HL-60 (cell line): ENCODE data around the gene DACT3.
A peak's percentile ranks its signal among the peaks of the same experiment; 100 is the strongest.

Experiments
- DNase-seq, 2 experiments: peaks; one replicate each; pipeline ENCODE4 v3.0.0-alpha.2; 2010 to 2020; ENCODE audit warnings: low read depth in 1 of 2, low spot score in 1 of 2
- H3K27ac ChIP-seq: fragments of 250-450 bp; sonication (Bioruptor Pico); replicated peaks from 2 replicates; pipeline ENCODE4 v1.5.1; 2020; ENCODE audit warnings: mild to moderate bottlenecking, moderate library complexity
- H3K27me3 ChIP-seq: fragments of 250-450 bp; sonication (Bioruptor Pico); 2 replicates; pipeline ENCODE4 v1.5.1; 2021; ENCODE audit warnings: mild to moderate bottlenecking, moderate library complexity; ENCODE audit not compliant: insufficient read depth, poor library complexity, severe bottlenecking
- H3K4me3 ChIP-seq: replicated peaks from 2 replicates; pipeline ENCODE4 v1.5.1; 2011; ENCODE audit warnings: mild to moderate bottlenecking, control low read depth, low read length; ENCODE audit not compliant: insufficient read depth
- GABPA ChIP-seq: IDR thresholded peaks from 2 replicates; pipeline ENCODE4 v1.6.1; 2012; ENCODE audit warnings: low read depth
- POLR2AphosphoS5 ChIP-seq: IDR thresholded peaks from 2 replicates; pipeline ENCODE4 v1.6.1; 2012; ENCODE audit warnings: low read depth
- SPI1 ChIP-seq: IDR thresholded peaks from 2 replicates; pipeline ENCODE4 v1.6.1; 2012; ENCODE audit warnings: low read depth, mild to moderate bottlenecking, borderline replicate concordance
- TF ChIP-seq, protein P1 (sequence below): IDR thresholded peaks from 2 replicates; pipeline ENCODE4 v1.6.1; 2012; ENCODE audit warnings: low read depth; ENCODE audit not compliant: insufficient replicate concordance
- TF ChIP-seq, protein P2 (sequence below): IDR thresholded peaks from one replicate; pipeline ENCODE4 v1.5.1; 2011; ENCODE audit warnings: low read length, control low read depth, inconsistent platforms; ENCODE audit not compliant: insufficient read depth

The DACT3 gene

DNA sequence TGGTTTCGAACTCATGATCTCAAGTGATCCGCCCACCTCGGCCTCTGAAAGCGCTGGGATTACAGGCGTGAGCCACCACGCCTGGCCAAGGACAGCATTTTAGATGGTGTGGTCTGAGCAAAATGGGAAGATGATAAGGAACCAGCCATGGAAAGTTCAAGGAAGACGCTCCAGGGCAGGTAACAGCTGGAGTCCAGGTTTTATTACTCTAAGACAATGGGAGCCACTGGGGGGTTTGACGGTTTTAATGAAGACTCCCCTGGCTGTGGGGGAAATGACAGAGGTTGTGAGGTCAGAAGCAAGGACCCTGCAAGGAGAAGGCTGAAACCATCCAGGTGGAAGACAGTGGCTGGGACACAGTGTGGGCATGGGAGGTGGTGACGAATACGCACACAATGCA, 35.1 kb upstream of the DACT3 start:
- Histone ChIP-seq H3K27ac (no peak overlapping the region), H3K4me3 (no peak overlapping the region), H3K27me3 (no peaks in the 10 kb centered on the region)
- TF ChIP-seq SPI1, result no peak
- TF ChIP-seq, protein P1, sequence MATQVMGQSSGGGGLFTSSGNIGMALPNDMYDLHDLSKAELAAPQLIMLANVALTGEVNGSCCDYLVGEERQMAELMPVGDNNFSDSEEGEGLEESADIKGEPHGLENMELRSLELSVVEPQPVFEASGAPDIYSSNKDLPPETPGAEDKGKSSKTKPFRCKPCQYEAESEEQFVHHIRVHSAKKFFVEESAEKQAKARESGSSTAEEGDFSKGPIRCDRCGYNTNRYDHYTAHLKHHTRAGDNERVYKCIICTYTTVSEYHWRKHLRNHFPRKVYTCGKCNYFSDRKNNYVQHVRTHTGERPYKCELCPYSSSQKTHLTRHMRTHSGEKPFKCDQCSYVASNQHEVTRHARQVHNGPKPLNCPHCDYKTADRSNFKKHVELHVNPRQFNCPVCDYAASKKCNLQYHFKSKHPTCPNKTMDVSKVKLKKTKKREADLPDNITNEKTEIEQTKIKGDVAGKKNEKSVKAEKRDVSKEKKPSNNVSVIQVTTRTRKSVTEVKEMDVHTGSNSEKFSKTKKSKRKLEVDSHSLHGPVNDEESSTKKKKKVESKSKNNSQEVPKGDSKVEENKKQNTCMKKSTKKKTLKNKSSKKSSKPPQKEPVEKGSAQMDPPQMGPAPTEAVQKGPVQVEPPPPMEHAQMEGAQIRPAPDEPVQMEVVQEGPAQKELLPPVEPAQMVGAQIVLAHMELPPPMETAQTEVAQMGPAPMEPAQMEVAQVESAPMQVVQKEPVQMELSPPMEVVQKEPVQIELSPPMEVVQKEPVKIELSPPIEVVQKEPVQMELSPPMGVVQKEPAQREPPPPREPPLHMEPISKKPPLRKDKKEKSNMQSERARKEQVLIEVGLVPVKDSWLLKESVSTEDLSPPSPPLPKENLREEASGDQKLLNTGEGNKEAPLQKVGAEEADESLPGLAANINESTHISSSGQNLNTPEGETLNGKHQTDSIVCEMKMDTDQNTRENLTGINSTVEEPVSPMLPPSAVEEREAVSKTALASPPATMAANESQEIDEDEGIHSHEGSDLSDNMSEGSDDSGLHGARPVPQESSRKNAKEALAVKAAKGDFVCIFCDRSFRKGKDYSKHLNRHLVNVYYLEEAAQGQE, result no peak
- no peak for TF ChIP-seq POLR2AphosphoS5
- TF ChIP-seq, protein P2, sequence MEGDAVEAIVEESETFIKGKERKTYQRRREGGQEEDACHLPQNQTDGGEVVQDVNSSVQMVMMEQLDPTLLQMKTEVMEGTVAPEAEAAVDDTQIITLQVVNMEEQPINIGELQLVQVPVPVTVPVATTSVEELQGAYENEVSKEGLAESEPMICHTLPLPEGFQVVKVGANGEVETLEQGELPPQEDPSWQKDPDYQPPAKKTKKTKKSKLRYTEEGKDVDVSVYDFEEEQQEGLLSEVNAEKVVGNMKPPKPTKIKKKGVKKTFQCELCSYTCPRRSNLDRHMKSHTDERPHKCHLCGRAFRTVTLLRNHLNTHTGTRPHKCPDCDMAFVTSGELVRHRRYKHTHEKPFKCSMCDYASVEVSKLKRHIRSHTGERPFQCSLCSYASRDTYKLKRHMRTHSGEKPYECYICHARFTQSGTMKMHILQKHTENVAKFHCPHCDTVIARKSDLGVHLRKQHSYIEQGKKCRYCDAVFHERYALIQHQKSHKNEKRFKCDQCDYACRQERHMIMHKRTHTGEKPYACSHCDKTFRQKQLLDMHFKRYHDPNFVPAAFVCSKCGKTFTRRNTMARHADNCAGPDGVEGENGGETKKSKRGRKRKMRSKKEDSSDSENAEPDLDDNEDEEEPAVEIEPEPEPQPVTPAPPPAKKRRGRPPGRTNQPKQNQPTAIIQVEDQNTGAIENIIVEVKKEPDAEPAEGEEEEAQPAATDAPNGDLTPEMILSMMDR, result no peak
- no peak for TF ChIP-seq GABPA
- no peak for DNase-seq

DNA sequence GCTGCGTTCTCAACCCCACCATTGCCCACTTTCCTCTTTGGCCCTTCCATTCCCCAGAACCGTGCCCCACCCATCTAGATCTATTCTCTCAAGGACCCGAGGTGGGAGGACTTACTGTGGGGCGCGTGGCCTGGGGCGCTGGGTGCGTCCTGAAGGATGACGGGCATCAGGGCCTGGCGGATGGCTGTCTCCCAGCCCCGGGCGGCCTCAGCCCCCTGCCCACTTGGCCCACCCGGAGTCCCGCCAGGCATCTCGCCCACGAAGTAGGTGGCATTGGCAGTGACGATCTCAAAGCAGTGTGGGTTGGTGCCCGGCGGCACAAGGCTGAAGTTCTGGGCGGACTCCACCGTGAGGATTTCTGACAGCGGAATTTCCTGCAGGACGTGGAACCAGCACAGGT, 32.8 kb upstream of the DACT3 start:
- TF ChIP-seq SPI1 (no peak), GABPA (no peak), POLR2AphosphoS5 (no peak)
- TF ChIP-seq, protein P1, result no peak
- TF ChIP-seq, protein P2, result no peak
- H3K27ac ChIP-seq, result no peak overlapping the region
- no peaks in the 10 kb centered on the region for H3K27me3 ChIP-seq
- no peak for DNase-seq
- H3K4me3 ChIP-seq, result no peak overlapping the region

- no peak overlapping the region for H3K27ac ChIP-seq
- no peak overlapping the region for H3K4me3 ChIP-seq
- TF ChIP-seq, protein P1, result peak; percentile 84
- TF ChIP-seq GABPA, result no peak
- H3K27me3 ChIP-seq, result no peaks in the 10 kb centered on the region
- no peak for DNase-seq
Measured at GRCh38 chr19:46692918-46693722, 32.1 kb upstream of the DACT3 start.
